Erythroblast (primary cell): Measurements from ENCODE around the gene ANKRD35.

Experiments
- GATA1 ChIP-seq: IDR thresholded peaks from 2 replicates; pipeline ENCODE4 v1.6.1; 2011; ENCODE audit warnings: low read depth, mild to moderate bottlenecking, control low read depth, low read length, moderate library complexity
- POLR2A ChIP-seq: IDR thresholded peaks from 2 replicates; pipeline ENCODE4 v1.6.1; 2011; ENCODE audit warnings: mild to moderate bottlenecking, low read length

GRCh38 chr1:145886816-145887215, 1.1 kb upstream of the ANKRD35 start:
- TF ChIP-seq POLR2A: no peak
- no peak for TF ChIP-seq GATA1
